Putamen (tissue), 1 donor: Measurements from ENCODE around the gene SLC6A18.
"Not testable (repeated sequence)": the region's sequence is repeated elsewhere in the genome, so short reads cannot be mapped to it uniquely, and the experiment has no call there.

Source experiments
- DNase-seq: peaks from one replicate; pipeline ENCODE4 v3.0.0-alpha.2; 2016; ENCODE audit warnings: low spot score

SLC6A18 gene

DNA sequence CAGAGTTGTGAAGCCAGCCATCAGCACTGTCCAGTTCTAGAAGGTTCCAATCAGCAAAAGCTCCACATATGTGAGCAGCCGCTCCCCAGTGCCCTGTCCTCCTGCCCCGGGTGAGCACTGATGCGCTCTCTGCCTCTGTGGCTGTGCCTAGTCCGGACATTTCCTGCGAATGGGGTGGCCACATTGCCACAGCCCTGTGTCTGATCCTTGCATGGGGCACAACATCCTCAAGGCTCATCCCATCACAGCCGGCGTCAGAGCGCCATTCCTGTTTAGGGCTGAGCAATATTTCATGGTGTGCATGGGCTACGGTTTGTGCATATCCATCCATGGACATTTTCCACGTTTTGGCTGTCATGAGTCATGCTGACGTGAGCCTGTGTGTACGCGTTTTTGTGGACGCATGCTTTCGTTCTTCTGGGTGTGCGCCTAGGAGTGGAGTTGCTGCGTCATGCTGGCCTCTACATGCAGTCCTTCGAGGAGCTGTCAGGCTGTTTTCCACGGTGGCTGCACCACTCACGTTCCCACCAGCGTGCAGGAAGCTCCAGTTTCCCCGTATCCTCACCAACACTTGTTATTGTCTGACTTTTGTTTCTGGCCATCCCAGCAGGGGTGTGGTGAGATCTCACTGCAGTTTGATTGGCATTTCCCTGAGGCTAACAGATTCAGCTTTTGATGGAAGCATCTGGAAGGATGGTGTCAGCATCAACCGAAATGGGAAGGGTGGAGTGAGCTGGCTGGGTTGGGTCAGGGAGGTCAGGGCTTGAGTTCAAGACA, 9.7 kb upstream of the SLC6A18 start:
- DNase-seq, result no peak

DNA sequence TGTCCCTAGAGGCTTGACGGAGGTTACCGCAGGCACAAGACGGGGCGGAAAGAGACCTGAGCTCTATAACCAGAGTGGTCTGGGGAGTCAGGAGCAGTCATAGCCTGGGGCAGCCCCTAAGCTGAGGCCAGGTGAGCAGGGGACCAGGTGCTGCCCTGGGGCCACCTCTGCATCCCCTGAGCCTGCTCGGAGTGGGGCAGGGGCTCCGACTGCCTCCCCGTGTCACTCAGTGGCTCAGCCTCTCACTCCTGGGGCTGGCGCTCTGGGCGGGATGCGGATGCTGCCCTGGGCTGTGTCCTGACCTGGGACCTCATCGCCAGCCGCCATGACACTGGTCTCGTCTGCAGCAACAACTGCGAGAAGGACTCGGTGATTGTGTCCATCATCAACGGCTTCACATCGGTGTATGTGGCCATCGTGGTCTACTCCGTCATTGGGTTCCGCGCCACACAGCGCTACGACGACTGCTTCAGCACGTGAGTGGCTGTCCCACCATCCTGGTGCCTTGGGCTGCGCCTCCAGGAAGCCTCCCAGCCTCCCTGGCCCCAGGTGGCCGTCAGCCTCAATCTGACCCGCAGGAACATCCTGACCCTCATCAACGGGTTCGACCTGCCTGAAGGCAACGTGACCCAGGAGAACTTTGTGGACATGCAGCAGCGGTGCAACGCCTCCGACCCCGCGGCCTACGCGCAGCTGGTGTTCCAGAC, 8.8 kb upstream of the SLC6A18 start:
- no peak for DNase-seq

DNA sequence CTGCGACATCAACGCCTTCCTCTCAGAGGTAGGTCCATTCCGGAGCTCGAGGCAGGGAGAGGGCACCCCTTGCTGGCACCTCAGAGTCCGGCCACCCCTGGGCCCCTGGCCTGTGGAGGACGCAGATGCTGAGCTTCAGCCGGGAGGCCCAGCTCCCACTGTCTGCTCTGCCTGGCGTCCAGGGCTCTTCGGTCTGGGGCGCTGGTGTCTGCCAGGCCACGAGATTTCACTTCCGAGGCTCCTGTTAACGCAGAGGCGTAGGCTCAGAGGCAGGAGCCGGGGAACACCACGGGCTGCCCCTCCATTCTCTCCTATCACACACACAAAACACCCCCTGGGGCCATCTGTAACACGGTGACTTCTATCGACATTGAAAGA, 8.3 kb upstream of the SLC6A18 start:
- DNase-seq, result no peak

GRCh38 chr5:1217596-1218206, 7.5 kb upstream of the SLC6A18 start:
- DNase-seq, result no peak

DNA sequence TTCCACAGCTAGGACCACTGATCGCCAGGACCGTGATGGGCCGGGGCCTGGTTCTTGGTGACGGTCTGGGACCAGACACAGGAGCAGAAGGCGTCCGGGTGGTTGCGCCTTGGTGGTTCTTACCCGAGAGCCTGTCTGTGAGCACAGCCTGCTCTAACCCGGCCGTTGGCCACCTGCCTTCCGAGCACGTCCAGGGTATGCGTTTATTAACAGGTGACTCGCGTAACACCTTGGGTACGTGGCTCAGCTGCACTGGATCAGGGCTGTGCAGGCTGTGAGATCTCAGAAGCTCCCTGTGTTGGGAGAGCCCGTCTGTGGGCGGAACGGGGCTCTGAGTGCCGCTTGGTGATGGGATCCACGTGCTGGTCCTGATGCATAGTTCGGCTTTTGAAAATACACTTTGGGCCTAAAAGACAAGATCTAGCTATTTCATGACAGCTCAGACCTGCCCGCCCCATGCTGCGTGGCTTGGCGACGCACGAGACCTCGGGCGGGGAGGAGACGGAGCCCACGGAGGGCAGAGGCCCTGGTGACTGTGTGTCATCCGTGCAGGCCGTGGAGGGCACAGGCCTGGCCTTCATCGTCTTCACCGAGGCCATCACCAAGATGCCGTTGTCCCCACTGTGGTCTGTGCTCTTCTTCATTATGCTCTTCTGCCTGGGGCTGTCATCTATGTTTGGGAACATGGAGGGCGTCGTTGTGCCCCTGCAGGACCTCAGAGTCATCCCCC, 6.7 kb upstream of the SLC6A18 start:
- DNase-seq, result no peak

- no peak for DNase-seq
Observed at GRCh38 chr5:1219098-1219767, 5.9 kb upstream of the SLC6A18 start.

DNA sequence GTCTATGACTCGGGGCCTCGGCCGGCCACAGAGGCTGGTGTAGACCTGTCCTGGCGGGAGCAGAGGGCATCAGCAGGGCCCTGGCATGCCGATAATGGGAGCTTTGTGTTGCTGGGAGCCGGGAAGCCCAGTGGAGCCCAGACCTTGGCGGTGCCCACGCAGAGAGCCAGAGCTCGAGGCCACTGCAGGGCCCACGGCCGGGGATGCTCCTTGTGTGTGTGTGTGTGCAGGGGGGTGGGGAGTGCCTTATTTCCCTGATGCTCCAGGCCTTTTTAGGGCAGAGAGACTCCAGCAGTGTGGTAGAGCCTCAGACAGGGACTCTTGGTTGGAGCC, 5.4 kb upstream of the SLC6A18 start:
- DNase-seq, result no peak

- no peak for DNase-seq
Observed at GRCh38 chr5:1220351-1220750, 4.8 kb upstream of the SLC6A18 start.

- no peak for DNase-seq
Observed at GRCh38 chr5:1220831-1221230, 4.3 kb upstream of the SLC6A18 start.

DNA sequence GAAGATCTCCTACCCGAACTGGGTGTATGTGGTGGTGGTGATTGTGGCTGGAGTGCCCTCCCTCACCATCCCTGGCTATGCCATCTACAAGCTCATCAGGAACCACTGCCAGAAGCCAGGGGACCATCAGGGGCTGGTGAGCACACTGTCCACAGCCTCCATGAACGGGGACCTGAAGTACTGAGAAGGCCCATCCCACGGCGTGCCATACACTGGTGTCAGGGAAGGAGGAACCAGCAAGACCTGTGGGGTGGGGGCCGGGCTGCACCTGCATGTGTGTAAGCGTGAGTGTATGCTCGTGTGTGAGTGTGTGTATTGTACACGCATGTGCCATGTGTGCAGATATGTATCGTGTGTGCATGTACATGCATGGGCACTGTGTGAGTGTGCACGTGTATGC, 3.5 kb upstream of the SLC6A18 start:
- no peak for DNase-seq

- DNase-seq, result no peak
Observed at GRCh38 chr5:1222147-1222546, 3.0 kb upstream of the SLC6A18 start.

- no peak for DNase-seq
Observed at GRCh38 chr5:1222621-1223277, 2.4 kb upstream of the SLC6A18 start.

- DNase-seq, result no peak
Observed at GRCh38 chr5:1223278-1223670, 1.9 kb upstream of the SLC6A18 start.

DNA sequence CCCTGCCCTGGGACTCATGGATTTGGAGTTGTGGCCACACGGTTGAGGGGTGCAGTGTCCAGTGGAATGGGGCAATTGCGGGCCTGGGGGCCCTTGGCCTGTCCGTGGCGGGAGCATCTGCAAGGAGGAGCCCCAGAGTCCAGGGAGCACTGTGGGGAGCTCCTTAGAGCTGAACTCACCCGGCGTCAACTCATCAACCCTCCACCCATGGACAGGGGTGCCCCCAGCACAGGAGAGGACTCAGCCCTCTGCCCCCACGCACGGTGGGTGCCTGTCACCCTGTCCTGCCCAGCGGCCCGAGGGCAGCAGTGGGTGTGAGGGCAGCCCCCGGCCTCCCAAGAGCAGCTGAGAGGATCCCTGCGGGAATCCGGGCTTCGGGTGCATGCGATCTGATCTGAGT, 550 bp upstream of the SLC6A18 start:
- DNase-seq, result no peak

DNA sequence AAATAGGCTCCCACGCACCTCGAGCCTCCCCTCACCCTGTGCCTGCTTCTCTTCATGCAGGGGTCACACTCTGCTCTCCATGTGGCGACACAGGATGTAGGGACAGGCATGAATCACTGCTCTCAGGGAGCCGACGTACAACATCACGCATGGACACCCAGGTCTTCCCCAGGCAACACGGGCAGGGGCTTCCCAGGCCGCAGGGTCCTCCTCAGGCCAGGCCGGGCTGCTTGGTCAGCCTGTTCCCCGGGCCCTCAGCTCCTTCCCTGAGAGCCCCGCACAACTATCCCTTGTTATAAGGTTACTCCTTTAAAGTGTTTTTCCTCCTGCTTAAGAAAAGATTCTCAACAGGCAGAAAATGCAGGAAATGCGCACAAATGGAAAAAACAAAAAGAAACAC, 1.1 kb downstream of the SLC6A18 start:
- no peak for DNase-seq

GRCh38 chr5:1226839-1227581, 1.8 kb downstream of the SLC6A18 start:
- DNase-seq, result no peak

GRCh38 chr5:1227667-1228066, 2.5 kb downstream of the SLC6A18 start:
- no peak for DNase-seq

DNA sequence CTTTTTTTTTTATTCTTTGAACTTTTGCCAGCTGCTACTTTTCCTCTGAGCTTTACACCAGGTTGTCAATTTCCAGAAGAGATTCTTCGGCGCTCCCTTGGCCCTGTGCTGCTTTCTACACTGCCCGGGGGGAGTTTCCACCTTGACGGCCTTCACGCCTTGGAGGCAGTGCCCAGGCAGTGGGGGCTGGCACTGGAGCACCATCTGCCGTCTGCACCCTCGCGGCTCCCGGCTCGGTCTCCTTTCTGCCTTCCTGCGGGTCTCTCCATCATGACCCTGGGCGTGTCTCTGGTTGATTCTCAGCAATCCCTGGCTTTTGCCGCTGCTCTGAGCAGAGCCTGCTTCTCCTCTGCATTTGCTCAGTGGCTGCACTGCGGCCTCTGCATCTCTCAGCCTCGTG, 2.9 kb downstream of the SLC6A18 start:
- no peak for DNase-seq

GRCh38 chr5:1229023-1229422, 3.8 kb downstream of the SLC6A18 start:
- not testable (repeated sequence) for DNase-seq

DNA sequence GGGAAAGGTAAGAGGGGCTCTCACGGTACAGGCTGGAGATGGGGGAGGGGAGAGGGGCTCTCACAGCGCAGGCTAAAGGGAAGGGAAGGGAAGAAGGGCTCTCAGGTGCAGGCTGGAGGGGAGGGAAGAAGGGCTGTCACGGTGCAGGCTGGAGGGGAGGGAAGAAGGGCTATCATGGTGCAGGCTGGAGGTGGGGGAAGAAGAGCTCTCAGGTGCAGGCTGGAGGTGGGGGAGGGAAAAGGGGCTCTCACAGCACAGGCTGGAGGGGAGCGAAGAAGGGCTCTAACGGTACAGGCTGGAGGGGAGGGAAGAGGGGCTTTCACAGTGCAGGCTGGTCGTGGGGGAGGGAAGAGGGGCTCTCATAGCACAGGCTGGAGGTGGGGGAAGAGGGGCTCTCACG, 4.6 kb downstream of the SLC6A18 start:
- no peak for DNase-seq

DNA sequence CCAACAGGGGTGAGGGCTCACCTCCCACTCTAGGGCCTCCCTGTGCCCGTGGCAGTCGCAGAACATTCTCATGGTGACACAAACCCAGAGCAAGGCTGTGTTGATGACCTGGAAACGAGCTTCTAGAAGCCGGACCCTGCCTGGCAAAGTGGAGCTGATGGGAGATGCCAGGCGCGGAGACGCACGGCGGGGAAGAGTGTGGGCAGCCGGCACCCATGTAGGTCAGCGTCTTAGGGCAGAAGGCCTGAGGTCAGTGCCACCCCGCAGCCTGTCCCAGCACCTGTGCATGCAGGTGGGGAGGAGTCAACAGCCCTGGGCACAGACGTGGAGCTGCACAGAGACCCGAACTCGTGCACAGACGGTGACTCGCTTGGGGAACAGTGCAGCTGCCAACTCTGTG, 5.4 kb downstream of the SLC6A18 start:
- no peak for DNase-seq
